Activated B cell treated with CpG ODN at 0.5 μM for 24 hours (primary cell): ENCODE measurements around the gene KCNJ8. TPM values are rescaled to one million over a fixed set of nuclear protein-coding genes. Genes with fewer than 3 reads are reported as not detected.

Experiments
- ATAC-seq: fragments of 200-7000 bp; cut with Tn5 transposase; one replicate; pipeline ENCODE4 v1.10.0; 2021; ENCODE audit warnings: low read depth, mild to moderate bottlenecking, moderate library complexity
- CTCF ChIA-PET: fragments of 350-600 bp; sonication (Branson Sonifier 250); formaldehyde crosslinking; loops from one replicate; lab custom pipeline; 2021; ENCODE audit warnings: antibody characterized with exemption; lab: Charles Lee
- POLR2A ChIA-PET: fragments of 350-600 bp; sonication (Branson Sonifier 250); formaldehyde crosslinking; loops from one replicate; lab custom pipeline; 2021; ENCODE audit warnings: antibody characterized with exemption; lab: Charles Lee
- DNase-seq: peaks from one replicate; pipeline ENCODE4 v3.0.0; 2022
- H3K27ac Mint-ChIP-seq: one replicate; pipeline ENCODE4 v1.8.0; 2020; ENCODE audit warnings: mixed read lengths
- H3K27me3 Mint-ChIP-seq: one replicate; pipeline ENCODE4 v1.8.0; 2021; ENCODE audit warnings: mixed read lengths
- H3K36me3 Mint-ChIP-seq: one replicate; pipeline ENCODE4 v1.8.0; 2021; ENCODE audit warnings: low read depth, mixed read lengths
- H3K4me1 Mint-ChIP-seq: one replicate; pipeline ENCODE4 v1.8.0; 2021; ENCODE audit warnings: mixed read lengths
- H3K4me3 Mint-ChIP-seq: one replicate; pipeline ENCODE4 v1.8.0; 2020; ENCODE audit warnings: mild to moderate bottlenecking, mixed read lengths
- H3K9me3 Mint-ChIP-seq: one replicate; pipeline ENCODE4 v1.8.0; 2020; ENCODE audit warnings: mixed read lengths
- intact Hi-C: fragments of 100-400 bp; cut with micrococcal nuclease; formaldehyde crosslinking; loops from one replicate; pipeline ENCODE4 v1.15.1; 2024
- total RNA-seq: library from RNA; stranded (reverse); gene quantifications from 2 replicates; pipeline ENCODE4 v1.2.3, GENCODE V29; 2022
- TF ChIP-seq, protein P1 (sequence below): fragments of 200-600 bp; IDR thresholded peaks from one replicate; pipeline ENCODE4 v1.8.0; 2022; ENCODE audit warnings: antibody characterized with exemption, mild to moderate bottlenecking

KCNJ8 gene
- total RNA-seq, 1 donor from 2014 or later: not detected

GRCh38 chr12:21780786-21781185, 6.3 kb upstream of the KCNJ8 start:
- Mint-ChIP-seq H3K4me3 (no peak overlapping the region), H3K4me1 (no peaks in the 10 kb centered on the region), H3K27me3 (peaks cover 15% of the 10 kb centered on the region), H3K36me3 (no peaks in the 10 kb centered on the region), H3K27ac (no peak overlapping the region), H3K9me3 (peaks cover 4% of the 10 kb centered on the region)
- TF ChIP-seq, protein P1, sequence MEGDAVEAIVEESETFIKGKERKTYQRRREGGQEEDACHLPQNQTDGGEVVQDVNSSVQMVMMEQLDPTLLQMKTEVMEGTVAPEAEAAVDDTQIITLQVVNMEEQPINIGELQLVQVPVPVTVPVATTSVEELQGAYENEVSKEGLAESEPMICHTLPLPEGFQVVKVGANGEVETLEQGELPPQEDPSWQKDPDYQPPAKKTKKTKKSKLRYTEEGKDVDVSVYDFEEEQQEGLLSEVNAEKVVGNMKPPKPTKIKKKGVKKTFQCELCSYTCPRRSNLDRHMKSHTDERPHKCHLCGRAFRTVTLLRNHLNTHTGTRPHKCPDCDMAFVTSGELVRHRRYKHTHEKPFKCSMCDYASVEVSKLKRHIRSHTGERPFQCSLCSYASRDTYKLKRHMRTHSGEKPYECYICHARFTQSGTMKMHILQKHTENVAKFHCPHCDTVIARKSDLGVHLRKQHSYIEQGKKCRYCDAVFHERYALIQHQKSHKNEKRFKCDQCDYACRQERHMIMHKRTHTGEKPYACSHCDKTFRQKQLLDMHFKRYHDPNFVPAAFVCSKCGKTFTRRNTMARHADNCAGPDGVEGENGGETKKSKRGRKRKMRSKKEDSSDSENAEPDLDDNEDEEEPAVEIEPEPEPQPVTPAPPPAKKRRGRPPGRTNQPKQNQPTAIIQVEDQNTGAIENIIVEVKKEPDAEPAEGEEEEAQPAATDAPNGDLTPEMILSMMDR: no peak
- ChIA-PET CTCF (no interaction called here), POLR2A (no interaction called here)
- intact Hi-C loops: no loop called here
- DNase-seq: no peak
- no peak for ATAC-seq

GRCh38 chr12:21776175-21776574, 1.7 kb upstream of the KCNJ8 start:
- ATAC-seq (no peak), DNase-seq (no peak)
- Mint-ChIP-seq H3K9me3 (no peaks in the 10 kb centered on the region), H3K4me3 (no peak overlapping the region), H3K27ac (no peak overlapping the region), H3K4me1 (peaks cover 5% of the 10 kb centered on the region), H3K36me3 (no peaks in the 10 kb centered on the region), H3K27me3 (peaks cover 39% of the 10 kb centered on the region)
- CTCF ChIA-PET: no interaction called here
- POLR2A ChIA-PET: no interaction called here
- intact Hi-C loops: no loop called here
- TF ChIP-seq, protein P1: no peak

- DNase-seq: no peak
- ChIA-PET POLR2A (no interaction called here), CTCF (no interaction called here)
- Mint-ChIP-seq H3K4me3 (no peak overlapping the region), H3K4me1 (peaks cover 5% of the 10 kb centered on the region), H3K27ac (no peak overlapping the region), H3K36me3 (no peaks in the 10 kb centered on the region), H3K9me3 (no peaks in the 10 kb centered on the region), H3K27me3 (peaks cover 39% of the 10 kb centered on the region)
- no peak for ATAC-seq
- TF ChIP-seq, protein P1: no peak
- intact Hi-C loops: no loop called here
Observed at GRCh38 chr12:21775133-21775820, 771 bp upstream of the KCNJ8 start.

- DNase-seq: no peak
- H3K27me3 Mint-ChIP-seq: peaks cover 39% of the 10 kb centered on the region
- POLR2A ChIA-PET: no interaction called here
- intact Hi-C loops: no loop called here
- peaks cover 5% of the 10 kb centered on the region for H3K4me1 Mint-ChIP-seq
- no peaks in the 10 kb centered on the region for H3K36me3 Mint-ChIP-seq
- TF ChIP-seq, protein P1: no peak
- no peaks in the 10 kb centered on the region for H3K9me3 Mint-ChIP-seq
- no peak overlapping the region for H3K4me3 Mint-ChIP-seq
- CTCF ChIA-PET: no interaction called here
- no peak overlapping the region for H3K27ac Mint-ChIP-seq
- no peak for ATAC-seq
Observed at GRCh38 chr12:21773806-21774205, 700 bp downstream of the KCNJ8 start.

DNA sequence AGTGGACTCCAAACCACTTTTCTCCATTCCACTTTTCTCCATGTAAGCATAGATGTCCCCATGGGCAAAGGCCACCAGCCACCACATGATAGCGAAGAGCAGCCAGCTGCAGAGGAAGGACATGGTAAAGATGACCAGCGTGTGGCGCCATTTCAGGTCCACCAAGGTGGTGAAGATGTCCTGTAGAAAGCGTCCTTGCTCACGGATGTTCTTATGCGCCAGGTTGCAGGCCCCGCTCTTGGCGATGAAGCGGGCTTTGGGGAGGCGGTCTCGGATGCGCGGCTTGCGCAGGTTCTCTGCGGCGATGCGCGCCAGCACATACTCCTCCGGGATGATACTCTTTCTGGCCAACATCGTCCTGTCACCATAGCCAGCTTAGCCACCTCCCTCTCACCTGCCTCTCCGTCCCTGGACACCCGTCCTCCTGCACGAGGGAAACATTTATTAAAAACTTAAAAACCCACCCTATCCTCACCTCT, 1.2 kb downstream of the KCNJ8 start:
- H3K27me3 Mint-ChIP-seq: peaks cover 39% of the 10 kb centered on the region
- H3K4me3 Mint-ChIP-seq: no peak overlapping the region
- no peaks in the 10 kb centered on the region for H3K36me3 Mint-ChIP-seq
- DNase-seq (no peak), ATAC-seq (no peak)
- H3K27ac Mint-ChIP-seq: no peak overlapping the region
- H3K9me3 Mint-ChIP-seq: no peaks in the 10 kb centered on the region
- POLR2A ChIA-PET: no interaction called here
- CTCF ChIA-PET: no interaction called here
- peaks cover 5% of the 10 kb centered on the region for H3K4me1 Mint-ChIP-seq
- TF ChIP-seq, protein P1: no peak
- intact Hi-C loops: no loop called here
